Measurements from ENCODE around the gene CAMSAP3.
"Not testable (repeated sequence)": the region's sequence is repeated elsewhere in the genome, so short reads cannot be mapped to it uniquely, and the experiment has no call there.

Gene CAMSAP3

DNA sequence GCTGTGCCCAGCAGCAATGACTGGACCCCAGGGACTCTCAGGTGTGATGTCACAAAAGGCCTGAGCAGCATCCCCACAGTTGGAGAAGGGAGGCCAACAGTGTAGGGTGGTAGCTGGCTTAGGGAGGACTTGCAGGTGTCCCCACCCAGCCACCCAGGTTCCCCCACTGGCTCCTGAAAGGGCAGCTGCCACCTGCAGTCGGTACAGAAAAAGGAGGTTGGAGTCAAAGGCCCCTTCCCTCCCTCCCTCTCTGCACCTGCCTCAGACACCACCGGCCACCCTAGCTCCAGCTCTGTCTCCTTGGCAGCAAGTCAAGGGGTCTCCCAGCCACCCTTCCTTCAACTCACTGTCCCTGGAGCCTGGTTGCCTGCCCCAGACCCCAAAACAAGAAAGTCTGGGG, 38.0 kb downstream of the CAMSAP3 start, which contains the start of gene PCP2:
PCP2 (minus strand) TSS at position 22 of the 400 bp plus-strand sequence. CDS start 262 bp downstream, outside the sequence.
- no peak for DNase-seq (ENCODE audit: low read depth)

- DNase-seq (ENCODE audit: low read depth), result no peak
Observed at GRCh38 chr19:7635670-7636069, 40.0 kb downstream of the CAMSAP3 start.

GRCh38 chr19:7636317-7636690, 40.6 kb downstream of the CAMSAP3 start:
- no peak for DNase-seq (ENCODE audit: low read depth)

- no peak for DNase-seq (ENCODE audit: low read depth)
Observed at GRCh38 chr19:7636691-7637373, 41.2 kb downstream of the CAMSAP3 start, which contains the start of gene STXBP2. Gene STXBP2, plus strand, starts transcription at chr19:7637110. Its CDS starts 40 bp downstream, at chr19:7637150.

- no peak for DNase-seq (ENCODE audit: low read depth)
Observed at GRCh38 chr19:7637374-7638256, 42.0 kb downstream of the CAMSAP3 start.

DNA sequence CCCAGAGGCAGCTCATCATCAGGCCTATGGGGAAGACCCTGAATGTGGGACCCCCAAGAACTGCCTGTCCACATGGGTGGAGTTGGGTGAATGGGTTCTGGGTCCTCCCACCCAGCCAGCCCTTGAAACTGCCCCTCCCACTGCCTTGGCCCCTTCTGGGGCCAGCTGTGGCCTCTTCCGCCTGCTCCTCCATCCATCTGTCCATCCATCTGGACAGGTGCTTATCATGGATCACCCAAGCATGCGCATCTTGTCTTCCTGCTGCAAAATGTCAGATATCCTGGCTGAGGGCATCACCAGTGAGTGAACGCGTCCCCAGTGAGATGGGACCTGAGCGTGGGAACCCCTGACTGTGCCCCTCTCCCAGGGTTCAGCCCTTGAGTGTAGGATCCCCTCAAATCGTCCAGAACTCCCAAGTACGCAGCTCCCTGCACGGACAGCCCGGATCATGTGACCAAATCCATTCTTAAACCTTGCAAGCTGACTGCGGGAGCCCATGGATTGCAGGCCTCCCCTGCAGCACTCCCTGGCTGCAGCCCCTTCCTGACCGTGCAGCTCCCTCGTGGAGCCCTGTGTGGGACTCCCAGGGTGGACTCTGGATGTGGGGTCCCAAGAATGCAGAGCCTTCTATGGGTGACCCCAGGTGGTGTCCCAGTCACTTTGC, 43.3 kb downstream of the CAMSAP3 start:
- DNase-seq (ENCODE audit: low read depth), result no peak

DNA sequence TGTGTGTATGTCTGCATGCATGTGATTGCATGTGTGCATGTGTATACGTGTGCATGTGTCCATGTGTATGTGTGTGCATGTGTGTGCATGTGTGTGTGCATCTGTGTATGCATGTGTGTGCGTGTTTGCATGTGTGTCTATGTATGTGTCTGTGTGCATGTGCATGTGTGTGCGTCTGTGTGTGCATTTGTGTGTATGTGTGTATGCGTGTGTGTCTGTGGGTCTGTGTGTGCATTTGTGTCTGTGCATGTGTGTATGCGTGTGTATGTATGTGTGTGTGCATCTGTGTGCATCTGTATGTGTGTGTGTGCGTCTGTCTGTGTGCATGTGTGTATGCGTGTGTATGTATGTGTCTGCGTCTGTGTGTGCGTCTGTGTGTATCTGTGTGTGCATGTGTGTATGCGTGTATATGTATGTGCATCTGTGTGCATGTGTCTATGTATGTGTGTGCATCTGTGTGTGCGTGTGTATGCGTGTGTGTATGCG, 44.2 kb downstream of the CAMSAP3 start:
- no peak for DNase-seq (ENCODE audit: low read depth)

GRCh38 chr19:7640803-7641202, 45.1 kb downstream of the CAMSAP3 start:
- no peak for DNase-seq (ENCODE audit: low read depth)

DNA sequence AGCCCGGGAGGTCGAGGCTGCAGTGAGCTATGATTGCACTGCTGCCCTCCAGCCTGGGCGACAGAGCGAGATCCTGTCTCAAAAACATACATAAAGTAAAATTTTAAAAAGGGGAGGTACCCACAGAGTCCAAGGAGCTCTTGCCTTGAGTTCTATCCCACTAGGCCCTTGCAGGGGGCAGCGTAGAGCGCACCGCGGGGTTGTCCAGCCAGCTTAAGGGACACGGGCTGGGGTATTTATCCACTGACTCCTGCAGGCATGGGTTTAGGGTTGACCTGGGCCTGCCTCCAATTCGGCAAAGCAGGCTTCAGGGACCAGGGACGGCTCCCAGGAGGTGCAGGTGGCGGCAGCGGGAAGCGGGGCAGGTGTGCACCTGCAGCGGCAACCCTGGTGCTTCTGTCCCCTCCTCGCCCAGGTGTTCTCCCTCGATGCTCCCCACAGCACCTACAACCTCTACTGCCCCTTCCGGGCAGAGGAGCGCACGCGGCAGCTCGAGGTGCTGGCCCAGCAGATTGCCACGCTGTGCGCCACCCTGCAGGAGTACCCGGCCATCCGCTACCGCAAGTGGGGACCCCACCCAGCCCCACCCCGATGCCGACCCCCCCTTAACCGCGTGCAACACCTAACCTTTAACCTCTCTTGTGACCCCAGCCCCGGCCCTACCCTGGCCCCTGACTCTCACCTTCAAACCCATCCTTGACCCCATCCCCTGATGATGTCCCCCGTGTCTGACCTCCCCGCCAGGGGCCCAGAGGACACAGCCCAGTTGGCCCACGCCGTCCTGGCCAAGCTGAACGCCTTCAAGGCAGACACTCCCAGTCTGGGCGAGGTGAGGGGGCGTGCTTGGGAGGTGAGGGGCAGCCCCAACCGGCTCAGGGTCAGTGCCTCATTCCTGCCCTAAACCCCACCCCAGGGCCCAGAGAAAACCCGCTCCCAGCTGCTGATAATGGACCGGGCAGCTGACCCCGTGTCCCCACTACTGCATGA, 45.9 kb downstream of the CAMSAP3 start:
- no peak for DNase-seq (ENCODE audit: low read depth)

DNA sequence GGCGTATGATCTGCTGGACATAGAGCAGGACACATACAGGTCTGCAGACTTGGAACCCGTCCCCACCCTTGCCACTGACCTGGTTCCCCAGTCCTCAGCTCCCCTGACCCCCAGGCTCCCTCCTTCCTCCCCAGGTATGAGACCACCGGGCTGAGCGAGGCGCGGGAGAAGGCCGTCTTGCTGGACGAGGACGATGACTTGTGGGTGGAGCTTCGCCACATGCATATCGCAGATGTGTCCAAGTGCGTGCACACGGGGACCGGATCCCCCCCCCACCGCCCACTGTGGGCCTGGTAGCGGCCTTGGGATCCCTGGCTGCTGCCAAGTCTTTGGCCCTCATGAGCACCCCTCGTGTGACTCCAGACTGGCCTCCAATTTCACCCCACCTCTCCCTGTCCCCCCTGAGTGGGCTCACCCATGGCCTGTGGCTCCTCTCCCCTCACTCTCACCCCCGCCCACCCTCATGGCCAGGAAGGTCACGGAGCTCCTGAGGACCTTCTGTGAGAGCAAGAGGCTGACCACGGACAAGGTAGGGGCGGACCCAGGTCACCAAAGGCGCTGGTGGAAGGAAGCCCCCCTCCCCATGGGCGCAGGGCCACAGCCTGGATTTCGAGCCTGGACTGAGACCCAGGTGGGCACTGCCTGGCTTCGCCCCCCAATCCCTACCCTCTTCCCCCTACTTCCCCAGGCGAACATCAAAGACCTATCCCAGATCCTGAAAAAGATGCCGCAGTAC, 46.8 kb downstream of the CAMSAP3 start:
- DNase-seq (ENCODE audit: low read depth), result no peak

DNA sequence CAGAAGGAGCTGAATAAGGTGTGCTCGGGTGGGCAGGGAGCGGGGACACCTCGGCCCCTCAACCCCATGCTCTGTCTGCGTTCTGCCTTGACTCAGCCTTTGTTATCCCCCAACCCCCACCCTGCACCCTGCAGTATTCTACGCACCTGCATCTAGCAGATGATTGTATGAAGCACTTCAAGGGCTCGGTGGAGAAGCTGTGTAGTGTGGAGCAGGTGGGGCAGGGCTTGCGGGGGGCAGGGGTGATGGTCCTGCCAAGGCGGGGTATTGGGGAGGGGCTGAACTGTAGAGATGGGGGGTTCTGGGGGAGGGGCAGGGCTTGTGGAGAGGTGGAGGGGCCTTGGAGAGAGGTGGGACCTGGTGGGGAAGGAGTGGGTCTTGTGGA, 47.4 kb downstream of the CAMSAP3 start:
- no peak for DNase-seq (ENCODE audit: low read depth)

GRCh38 chr19:7643629-7644549, 48.2 kb downstream of the CAMSAP3 start:
- not testable (repeated sequence) for DNase-seq (ENCODE audit: low read depth)

DNA sequence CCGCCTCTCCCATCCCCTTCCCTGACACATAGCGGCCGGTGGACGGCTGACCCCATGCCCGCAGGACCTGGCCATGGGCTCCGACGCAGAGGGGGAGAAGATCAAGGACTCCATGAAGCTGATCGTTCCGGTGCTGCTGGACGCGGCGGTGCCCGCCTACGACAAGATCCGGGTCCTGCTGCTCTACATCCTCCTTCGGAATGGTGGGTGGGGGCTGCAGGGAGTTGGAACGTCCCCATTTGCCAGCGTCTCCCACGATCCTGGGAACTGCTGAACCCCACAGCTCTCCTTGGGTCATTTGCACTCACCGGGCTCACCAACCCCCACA, 48.9 kb downstream of the CAMSAP3 start:
- DNase-seq (ENCODE audit: low read depth), result no peak

GRCh38 chr19:7645163-7645562, 49.5 kb downstream of the CAMSAP3 start:
- no peak for DNase-seq (ENCODE audit: low read depth)

- no peak for DNase-seq (ENCODE audit: low read depth)
Observed at GRCh38 chr19:7645656-7646425, 50.2 kb downstream of the CAMSAP3 start.

- DNase-seq (ENCODE audit: low read depth), result no peak
Observed at GRCh38 chr19:7646426-7646700, 50.7 kb downstream of the CAMSAP3 start.

GRCh38 chr19:7647156-7647555, 51.5 kb downstream of the CAMSAP3 start:
- no peak for DNase-seq (ENCODE audit: low read depth)

- DNase-seq (ENCODE audit: low read depth), result no peak
Observed at GRCh38 chr19:7648265-7649014, 52.8 kb downstream of the CAMSAP3 start.

All from fibroblast of the conjunctiva (primary cell).